HPDE6-E6E7 (cell line): ENCODE data around the gene HYAL4.

ENCODE experiments used
- DNase-seq: peaks from one replicate; pipeline ENCODE4 v3.0.0; 2011; ENCODE audit warnings: missing footprints; ENCODE audit errors: extremely low spot score

The HYAL4 gene

DNA sequence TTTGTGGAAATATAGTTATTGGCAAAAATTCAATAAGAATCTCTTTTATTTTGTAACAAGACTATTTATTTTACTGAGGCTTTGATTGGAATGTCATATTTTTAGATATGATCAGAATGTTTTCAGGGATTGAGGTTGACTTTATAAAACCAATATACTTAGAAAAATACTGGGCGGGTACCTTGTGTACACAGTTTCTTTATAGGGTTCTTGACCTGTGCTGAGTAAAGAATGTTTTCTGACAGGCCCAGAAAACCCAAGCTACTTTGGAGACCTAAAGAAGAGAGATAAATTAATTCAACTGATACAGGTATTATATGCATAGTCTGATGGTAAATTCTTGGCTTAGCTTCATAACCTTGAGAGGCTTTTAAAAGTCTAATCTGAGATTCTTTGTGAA lies 56.1 kb downstream of the HYAL4 start:
- DNase-seq = no peak

DNA sequence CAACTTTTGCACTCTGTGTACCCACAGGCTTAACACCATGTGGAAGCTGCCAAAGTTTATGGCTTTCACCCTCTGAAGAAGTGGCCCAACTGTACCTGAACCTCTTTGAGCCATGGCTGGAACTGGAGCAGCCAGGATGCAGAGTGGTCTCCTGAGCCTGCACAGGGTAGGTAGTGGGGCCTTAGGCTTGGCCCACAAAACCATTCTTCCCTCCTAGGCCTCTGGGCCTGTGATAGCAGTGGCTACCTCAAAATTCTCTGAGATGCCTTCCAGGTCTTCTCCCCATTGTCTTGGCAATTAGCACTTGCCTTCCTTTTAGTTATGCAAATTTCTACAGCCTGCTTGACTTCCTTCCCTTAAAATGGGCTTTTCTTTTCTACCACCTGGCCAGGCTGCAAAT lies 60.7 kb downstream of the HYAL4 start:
- DNase-seq = no peak

DNA sequence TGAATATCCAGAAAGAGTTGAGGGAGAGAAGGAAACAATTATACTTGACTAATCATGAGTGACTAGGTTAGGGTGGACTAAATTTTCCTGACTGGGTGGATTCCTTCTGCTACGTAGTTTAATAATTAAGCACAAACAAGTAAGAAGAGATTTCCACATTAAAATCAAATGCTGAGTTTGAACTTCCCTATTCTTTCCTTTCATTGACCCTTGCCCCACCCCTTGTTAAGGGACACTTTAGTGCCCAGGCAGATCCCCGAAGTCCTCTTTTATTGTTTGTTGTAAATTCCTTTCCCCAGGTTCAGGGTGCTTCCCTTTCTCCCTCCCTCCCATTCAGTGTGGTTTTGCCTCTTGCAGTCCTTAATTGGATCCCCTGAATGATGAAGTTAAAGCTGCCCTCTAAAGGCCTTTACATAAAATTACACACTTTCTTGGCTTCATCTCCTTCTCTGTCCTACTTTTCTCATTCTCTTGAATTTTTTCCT lies 71.3 kb downstream of the HYAL4 start:
- no peak for DNase-seq

DNA sequence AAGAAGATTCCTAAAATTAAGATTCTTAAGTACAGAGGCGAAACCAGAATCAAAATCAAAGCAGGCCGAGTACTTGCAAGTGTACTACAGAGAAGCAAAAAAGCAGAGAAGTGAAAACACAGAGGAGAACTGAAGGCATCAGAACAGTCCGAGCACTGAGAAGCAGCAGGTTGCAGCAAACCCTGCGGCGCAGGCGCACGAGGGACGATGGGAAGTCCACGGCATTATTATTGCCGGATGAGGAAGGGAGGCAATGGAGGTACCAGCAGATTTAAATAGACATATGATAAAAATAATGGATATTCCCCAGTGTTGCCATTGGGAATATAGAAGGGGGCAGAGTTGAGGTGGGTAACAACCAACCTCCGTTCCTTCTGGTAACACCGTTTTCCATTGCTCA lies 72.9 kb downstream of the HYAL4 start:
- no peak for DNase-seq

DNA sequence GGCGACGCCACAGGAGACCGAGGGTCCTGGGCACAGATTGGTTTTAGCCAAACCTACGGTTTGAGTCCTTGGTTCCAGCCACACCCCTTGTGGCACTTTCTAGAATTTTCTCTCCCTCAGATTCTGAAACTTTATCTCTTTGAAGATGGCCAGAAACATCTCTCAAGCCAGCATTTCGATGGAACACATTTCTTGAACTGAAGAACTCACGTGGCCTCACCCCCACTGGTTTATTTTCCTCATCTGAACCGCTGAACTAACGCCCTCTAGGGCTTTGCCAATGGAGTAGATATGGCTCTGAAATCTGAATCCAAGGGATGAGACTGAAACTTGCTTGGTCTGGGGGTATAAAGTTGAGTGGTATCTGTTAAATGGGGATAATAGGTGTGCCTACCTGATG lies 73.3 kb downstream of the HYAL4 start:
- no peak for DNase-seq

DNA sequence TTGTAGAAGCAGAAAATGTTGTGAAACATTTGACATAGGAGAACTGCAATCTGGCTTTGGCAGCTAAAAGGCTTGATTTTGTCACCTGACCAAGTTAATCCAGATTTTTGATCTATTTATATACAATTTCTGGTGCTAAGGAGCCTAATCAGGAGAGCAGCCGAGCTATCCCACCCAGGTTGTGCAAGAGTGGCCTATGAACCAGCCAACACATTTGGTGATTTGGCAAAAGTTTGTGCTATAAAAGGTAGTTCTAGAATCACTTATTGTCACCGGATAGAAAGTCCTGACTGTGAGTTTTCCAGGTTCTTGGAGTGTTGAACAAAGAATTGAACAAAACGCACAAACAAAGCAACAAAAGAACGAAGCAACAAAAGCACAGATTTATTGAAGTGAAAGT lies 78.6 kb downstream of the HYAL4 start:
- DNase-seq = no peak

DNA sequence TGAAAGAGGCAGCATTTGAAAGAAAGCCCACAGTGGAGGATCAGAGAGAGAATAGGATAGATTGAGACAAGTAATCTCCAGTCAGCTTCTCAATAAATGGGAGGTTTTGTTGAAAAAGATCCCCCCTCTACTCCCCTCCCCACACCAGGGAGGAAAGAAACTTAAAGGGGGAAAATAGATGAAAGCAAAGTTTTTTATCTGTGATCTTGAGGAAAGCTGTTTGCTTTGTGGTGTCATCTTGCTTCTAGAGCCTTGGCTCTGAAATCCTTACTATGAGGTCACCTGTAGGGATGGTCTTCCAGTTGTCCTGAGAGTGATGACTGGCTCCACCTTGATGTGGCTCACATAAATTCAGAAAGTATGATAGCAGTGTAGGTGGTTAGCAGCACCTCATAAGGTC lies 80.0 kb downstream of the HYAL4 start, which contains the start of gene SPAM1:
TSS of gene SPAM1 (plus strand) at position 301 of the 400 bp plus-strand sequence. CDS start 28,330 bp downstream, outside the sequence.
- DNase-seq = no peak
